Upper lobe of left lung (tissue), 4 donors: Measurements from ENCODE around the gene ADCY9.

Source experiments
- POLR2A ChIP-seq, 4 donors: fragments of 450-650 bp; IDR thresholded peaks; one replicate each; pipeline ENCODE4 v1.5.1; 2016 to 2017; ENCODE audit warnings: antibody characterized with exemption in 4 of 4, mild to moderate bottlenecking in 2 of 4
- TF ChIP-seq, protein P1 (sequence below), 6 experiments: fragments of 450-650 bp in 4 of 6; fragments of 200-600 bp in 2 of 6; sonication (generic) in 2 of 6; IDR thresholded peaks; one replicate each; pipeline ENCODE4 v1.5.1; 2016 to 2019; ENCODE audit warnings: antibody characterized with exemption in 6 of 6

- TF ChIP-seq, protein P1, sequence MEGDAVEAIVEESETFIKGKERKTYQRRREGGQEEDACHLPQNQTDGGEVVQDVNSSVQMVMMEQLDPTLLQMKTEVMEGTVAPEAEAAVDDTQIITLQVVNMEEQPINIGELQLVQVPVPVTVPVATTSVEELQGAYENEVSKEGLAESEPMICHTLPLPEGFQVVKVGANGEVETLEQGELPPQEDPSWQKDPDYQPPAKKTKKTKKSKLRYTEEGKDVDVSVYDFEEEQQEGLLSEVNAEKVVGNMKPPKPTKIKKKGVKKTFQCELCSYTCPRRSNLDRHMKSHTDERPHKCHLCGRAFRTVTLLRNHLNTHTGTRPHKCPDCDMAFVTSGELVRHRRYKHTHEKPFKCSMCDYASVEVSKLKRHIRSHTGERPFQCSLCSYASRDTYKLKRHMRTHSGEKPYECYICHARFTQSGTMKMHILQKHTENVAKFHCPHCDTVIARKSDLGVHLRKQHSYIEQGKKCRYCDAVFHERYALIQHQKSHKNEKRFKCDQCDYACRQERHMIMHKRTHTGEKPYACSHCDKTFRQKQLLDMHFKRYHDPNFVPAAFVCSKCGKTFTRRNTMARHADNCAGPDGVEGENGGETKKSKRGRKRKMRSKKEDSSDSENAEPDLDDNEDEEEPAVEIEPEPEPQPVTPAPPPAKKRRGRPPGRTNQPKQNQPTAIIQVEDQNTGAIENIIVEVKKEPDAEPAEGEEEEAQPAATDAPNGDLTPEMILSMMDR (IDR thresholded peaks at IDR 0.05) = no peak
- no peak for TF ChIP-seq POLR2A (IDR thresholded peaks at IDR 0.05)
Observed at GRCh38 chr16:3982216-3982615, 134.0 kb downstream of the ADCY9 start.
